Osteoblast (primary cell): ENCODE measurements around the gene CTAGE15. TPM values are rescaled to one million over a fixed set of nuclear protein-coding genes. Genes with fewer than 3 reads are reported as not detected.
"Not testable (repeated sequence)": the region's sequence is repeated elsewhere in the genome, so short reads cannot be mapped to it uniquely, and the experiment has no call there.

Source experiments
- DNase-seq: peaks from one replicate; pipeline ENCODE4 v3.0.0; 2011; ENCODE audit warnings: low spot score, mixed read lengths; ENCODE audit not compliant: insufficient read length; ENCODE audit errors: missing footprints
- H2AFZ ChIP-seq: 2 replicates; pipeline ENCODE4 v1.6.0; 2011; ENCODE audit warnings: mild to moderate bottlenecking, low read length
- H3K27ac ChIP-seq: 2 replicates; pipeline ENCODE4 v1.5.1; 2011; ENCODE audit warnings: mild to moderate bottlenecking, low read depth, low read length, moderate library complexity
- H3K27me3 ChIP-seq: 2 replicates; pipeline ENCODE4 v1.6.0; 2012; ENCODE audit warnings: mild to moderate bottlenecking, control low read depth, inconsistent platforms, low read length, moderate library complexity; ENCODE audit not compliant: insufficient read depth
- H3K36me3 ChIP-seq: 2 replicates; pipeline ENCODE4 v1.5.1; 2011; ENCODE audit warnings: mild to moderate bottlenecking, low read length, control low read depth, moderate library complexity; ENCODE audit not compliant: insufficient read depth
- H3K4me1 ChIP-seq: 2 replicates; pipeline ENCODE4 v1.5.1; 2011; ENCODE audit warnings: mild to moderate bottlenecking, low read length, control low read depth, moderate library complexity; ENCODE audit not compliant: insufficient read depth
- H3K4me2 ChIP-seq: 2 replicates; pipeline ENCODE4 v1.6.0; 2011; ENCODE audit warnings: mild to moderate bottlenecking, low read length; ENCODE audit not compliant: insufficient read depth
- H3K4me3 ChIP-seq: fragments of 200-600 bp; sonication (generic); 3 replicates; pipeline ENCODE4 v1.5.1; 2012; ENCODE audit warnings: mild to moderate bottlenecking, low read length, inconsistent platforms; ENCODE audit not compliant: insufficient read depth
- H3K79me2 ChIP-seq: 2 replicates; pipeline ENCODE4 v1.6.0; 2012; ENCODE audit warnings: mild to moderate bottlenecking, low read length, control low read depth, inconsistent platforms; ENCODE audit not compliant: insufficient read depth
- H3K9me3 ChIP-seq: 2 replicates; pipeline ENCODE4 v1.5.1; 2011; ENCODE audit warnings: low read depth, low read length, control low read depth
- H4K20me1 ChIP-seq: 2 replicates; pipeline ENCODE4 v1.6.0; 2012; ENCODE audit warnings: mild to moderate bottlenecking, low read length, control low read depth; ENCODE audit not compliant: insufficient read depth
- total RNA-seq: library from RNA; depleted of rRNA; stranded (reverse); fragments of >200 nt; gene quantifications from 2 replicates; pipeline ENCODE4 v1.2.3, GENCODE V29; 2012

The CTAGE15 gene
- 0.88 TPM in 1 of 2 replicates, not detected in the other for total RNA-seq

DNA sequence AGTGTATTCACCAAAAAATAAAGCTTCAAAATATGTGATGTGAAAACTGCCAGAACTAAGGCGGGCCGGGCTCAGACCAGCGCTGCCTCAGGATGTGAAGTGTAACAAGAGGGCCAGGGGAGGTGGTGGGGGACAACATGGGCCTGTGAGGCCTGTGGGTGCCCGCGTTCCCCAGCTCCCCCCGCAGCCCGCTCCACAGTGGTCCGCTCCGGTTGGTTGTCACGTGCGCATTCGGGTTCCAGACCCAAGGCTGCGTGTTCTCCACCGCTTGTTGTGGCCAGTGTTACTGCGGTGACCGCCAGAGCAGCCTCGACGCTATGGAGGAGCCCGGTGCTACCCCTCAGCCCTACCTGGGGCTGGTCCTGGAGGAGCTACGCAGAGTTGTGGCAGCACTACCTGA lies at the start of gene CTAGE15:
Gene CTAGE15 (plus strand): TSS at position 301 of the 400 bp plus-strand sequence. CDS start 17 bp downstream, at position 318.
- H3K4me1 ChIP-seq, H4K20me1 ChIP-seq, H3K27me3 ChIP-seq, H3K9me3 ChIP-seq, H3K4me2 ChIP-seq, H3K36me3 ChIP-seq, H3K4me3 ChIP-seq, H3K79me2 ChIP-seq, H2AFZ ChIP-seq, DNase-seq, H3K27ac ChIP-seq: not testable (repeated sequence)

- not testable (repeated sequence) for H3K4me1 ChIP-seq, H3K9me3 ChIP-seq, H4K20me1 ChIP-seq, H3K36me3 ChIP-seq, H3K4me2 ChIP-seq, H3K4me3 ChIP-seq, H3K27ac ChIP-seq, H3K79me2 ChIP-seq, H2AFZ ChIP-seq, DNase-seq, H3K27me3 ChIP-seq
These were observed 49.2 kb upstream of the CTAGE15 start for GRCh38 chr7:143522309-143522916.

DNA sequence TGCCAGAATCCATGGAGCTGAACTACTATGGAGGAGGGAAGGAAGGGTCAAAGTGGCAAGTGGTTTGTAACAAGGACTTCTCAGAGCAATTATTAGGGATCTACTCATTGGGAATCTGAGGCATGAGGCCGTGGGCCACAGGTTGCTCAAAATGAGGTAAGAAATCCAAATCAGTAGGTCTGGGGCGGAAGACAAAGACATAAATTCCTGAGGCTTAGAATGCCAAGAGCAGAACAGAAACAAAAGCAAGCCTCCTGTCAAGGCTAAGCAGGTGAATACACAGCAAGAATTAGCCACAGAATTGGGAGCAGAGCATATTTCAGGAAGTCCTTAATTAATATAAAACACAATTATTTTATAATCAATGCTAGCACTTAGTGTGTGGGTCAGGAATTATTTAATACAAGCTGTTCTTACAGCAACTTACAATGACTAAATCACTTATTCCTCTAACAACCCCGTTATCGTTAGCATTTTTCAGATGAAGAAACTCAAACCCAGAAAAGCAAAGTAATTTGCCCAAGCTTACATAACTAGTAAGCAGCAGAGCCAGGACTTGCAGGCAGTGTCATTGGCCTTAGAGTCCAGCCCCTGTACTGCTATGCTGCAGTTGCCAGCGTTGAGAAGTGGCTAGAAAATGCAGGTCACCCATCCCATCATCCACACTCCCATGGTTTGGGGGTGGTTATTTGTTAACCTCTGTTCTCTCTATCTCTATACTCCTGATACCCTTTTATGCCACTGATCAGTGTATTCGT lies 40.3 kb upstream of the CTAGE15 start:
- not testable (repeated sequence) for H3K27me3 ChIP-seq, H3K4me3 ChIP-seq, H3K9me3 ChIP-seq, H2AFZ ChIP-seq, H3K79me2 ChIP-seq, H3K27ac ChIP-seq, H3K36me3 ChIP-seq, H3K4me2 ChIP-seq, H3K4me1 ChIP-seq, H4K20me1 ChIP-seq, DNase-seq

- not testable (repeated sequence) for DNase-seq, H3K4me1 ChIP-seq, H3K27ac ChIP-seq, H3K4me3 ChIP-seq, H2AFZ ChIP-seq, H3K36me3 ChIP-seq, H4K20me1 ChIP-seq, H3K79me2 ChIP-seq, H3K27me3 ChIP-seq, H3K4me2 ChIP-seq, H3K9me3 ChIP-seq
These were observed 39.7 kb upstream of the CTAGE15 start for GRCh38 chr7:143531932-143532331.

GRCh38 chr7:143533213-143533839 lies 38.3 kb upstream of the CTAGE15 start:
- not testable (repeated sequence) for H3K4me3 ChIP-seq, H3K4me2 ChIP-seq, H3K27me3 ChIP-seq, H3K36me3 ChIP-seq, H3K27ac ChIP-seq, H3K79me2 ChIP-seq, H4K20me1 ChIP-seq, DNase-seq, H3K9me3 ChIP-seq, H3K4me1 ChIP-seq, H2AFZ ChIP-seq

DNA sequence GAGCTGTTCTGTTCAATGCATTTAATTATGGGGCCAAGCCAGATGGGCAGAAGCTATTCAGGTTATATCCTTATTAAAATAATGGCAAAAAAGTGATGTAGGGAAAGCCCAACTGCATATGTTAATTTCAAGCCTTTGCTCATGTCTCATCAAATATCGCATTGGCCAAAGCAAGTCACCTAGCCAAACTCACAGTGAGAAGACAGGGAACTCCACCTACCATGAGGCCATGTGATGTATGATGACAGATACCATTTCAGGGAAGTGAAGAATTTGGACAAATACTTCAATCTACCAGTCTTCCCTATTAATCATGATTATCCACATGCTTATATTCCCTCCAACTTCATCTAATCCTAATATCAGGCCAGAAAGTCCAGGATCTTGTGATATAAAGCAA lies 35.2 kb upstream of the CTAGE15 start:
- H3K4me3 ChIP-seq, H3K27me3 ChIP-seq, H4K20me1 ChIP-seq, DNase-seq, H2AFZ ChIP-seq, H3K4me1 ChIP-seq, H3K79me2 ChIP-seq, H3K27ac ChIP-seq, H3K9me3 ChIP-seq, H3K4me2 ChIP-seq, H3K36me3 ChIP-seq: not testable (repeated sequence)

- H3K79me2 ChIP-seq, DNase-seq, H3K9me3 ChIP-seq: not testable (repeated sequence)
These were observed 28.1 kb upstream of the CTAGE15 start for GRCh38 chr7:143543288-143544038.

DNA sequence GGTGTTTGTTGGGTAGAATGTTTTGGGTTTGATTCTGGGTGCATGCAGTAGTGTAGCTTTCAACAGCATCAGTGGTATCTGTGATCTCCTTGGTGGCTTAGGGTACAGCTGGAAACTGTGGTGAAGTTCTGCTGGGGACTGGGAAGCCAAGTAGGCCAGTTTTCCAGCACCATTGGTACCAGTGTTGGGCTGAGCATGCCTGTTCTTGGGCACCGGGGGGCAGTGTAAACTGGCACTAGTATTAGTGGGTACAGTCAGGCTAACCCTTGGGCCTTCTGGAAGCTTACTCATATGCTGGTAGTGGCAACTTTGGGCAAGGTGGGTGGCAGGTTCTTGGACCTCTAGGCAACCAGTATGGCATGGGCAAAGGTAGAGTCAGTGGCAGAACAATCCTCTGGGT lies 15.6 kb upstream of the CTAGE15 start:
- not testable (repeated sequence) for H3K27ac ChIP-seq, H3K79me2 ChIP-seq, H3K4me1 ChIP-seq, H2AFZ ChIP-seq, H3K27me3 ChIP-seq, H3K4me2 ChIP-seq, H3K36me3 ChIP-seq, H3K4me3 ChIP-seq, H4K20me1 ChIP-seq, DNase-seq, H3K9me3 ChIP-seq

More at GRCh38 chr7:143543288-143544038, 28.1 kb upstream of the CTAGE15 start:
- not testable (repeated sequence) for H4K20me1 ChIP-seq, H3K4me1 ChIP-seq, H3K27me3 ChIP-seq, H3K4me2 ChIP-seq, H3K27ac ChIP-seq, H3K4me3 ChIP-seq, H3K36me3 ChIP-seq, H2AFZ ChIP-seq
